HepG2 (cell line): ENCODE results near the gene LDLRAD3. TPM values are rescaled to one million over a fixed set of nuclear protein-coding genes. Genes with fewer than 3 reads are reported as not detected.

Source experiments
- PAXIP1 ChIP-seq: sonication (generic); formaldehyde crosslinking; conservative IDR thresholded peaks from 2 replicates; pipeline ENCODE4 v1.4.0; 2020; ENCODE audit warnings: mild to moderate bottlenecking, missing genetic modification reagents, moderate library complexity
- SP140L ChIP-seq: sonication (generic); formaldehyde crosslinking; IDR thresholded peaks from 2 replicates; pipeline ENCODE4 v1.4.0; 2020; ENCODE audit warnings: missing genetic modification reagents, borderline replicate concordance
- STAT6 ChIP-seq: sonication (generic); formaldehyde crosslinking; IDR thresholded peaks from 2 replicates; pipeline ENCODE4 v1.4.0; 2020; ENCODE audit warnings: missing genetic modification reagents, mild to moderate bottlenecking, borderline replicate concordance
- ZNF781 ChIP-seq: sonication (generic); formaldehyde crosslinking; IDR thresholded peaks from 2 replicates; pipeline ENCODE4 v1.5.1; 2020; ENCODE audit warnings: borderline replicate concordance, mild to moderate bottlenecking, missing genetic modification reagents; ENCODE audit errors: not compliant biosample characterization
- polyA plus RNA-seq, 8 experiments: library from polyadenylated mRNA; depleted of rRNA in 3 of 8; stranded (reverse) in 7 of 8; unstranded in 1 of 8; fragments of >200 nt; fragmentation: Illumina TruSeq in 4 of 8; extraction: Trizol in 4 of 8; gene quantifications; 2 replicates each; pipeline versions ENCODE4 v1.2.1 to v1.2.3, GENCODE V29; 2011 to 2016; ENCODE audit warnings: low read depth in 4 of 8, missing spikeins in 1 of 8, mixed read lengths in 1 of 8; ENCODE audit not compliant: insufficient read depth in 1 of 8
- total RNA-seq, 5 experiments: library from RNA; depleted of rRNA; stranded (reverse); fragments of >200 nt; fragmentation: Illumina TruSeq; extraction: Trizol; gene quantifications; 2 replicates each; pipeline ENCODE4 v1.2.3, GENCODE V29; 2016; ENCODE audit warnings: low read depth in 1 of 5
- TF ChIP-seq, protein P1 (sequence below): sonication (generic); formaldehyde crosslinking; IDR thresholded peaks from 2 replicates; pipeline ENCODE4 v1.8.0; 2022; ENCODE audit warnings: mild to moderate bottlenecking, missing genetic modification reagents, borderline replicate concordance

Gene LDLRAD3
- total and polyA plus RNA-seq, 2 of the 13 experiments (the other 11 are each of a cell fraction or from before 2014, with no cell fraction given): 0.50 to 0.60 TPM

GRCh38 chr11:36023922-36024321 is 80.1 kb downstream of the LDLRAD3 start (continued):
- no peak for TF ChIP-seq ZNF781 (CRISPR knock-in tag)
- no peak for TF ChIP-seq PAXIP1
- TF ChIP-seq SP140L (CRISPR knock-in tag): no peak
- no peak for TF ChIP-seq STAT6
- TF ChIP-seq, protein P1, sequence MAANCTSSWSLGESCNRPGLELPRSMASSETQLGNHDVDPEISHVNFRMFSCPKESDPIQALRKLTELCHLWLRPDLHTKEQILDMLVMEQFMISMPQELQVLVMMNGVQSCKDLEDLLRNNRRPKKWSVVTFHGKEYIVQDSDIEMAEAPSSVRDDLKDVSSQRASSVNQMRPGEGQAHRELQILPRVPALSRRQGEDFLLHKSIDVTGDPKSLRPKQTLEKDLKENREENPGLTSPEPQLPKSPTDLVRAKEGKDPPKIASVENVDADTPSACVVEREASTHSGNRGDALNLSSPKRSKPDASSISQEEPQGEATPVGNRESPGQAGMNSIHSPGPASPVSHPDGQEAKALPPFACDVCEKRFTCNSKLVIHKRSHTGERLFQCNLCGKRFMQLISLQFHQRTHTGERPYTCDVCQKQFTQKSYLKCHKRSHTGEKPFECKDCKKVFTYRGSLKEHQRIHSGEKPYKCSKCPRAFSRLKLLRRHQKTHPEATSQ (CRISPR knock-in tag): no peak
